Upper lobe of right lung (tissue), 1 donor: ENCODE results near the gene PDE1C. TPM values are rescaled to one million over a fixed set of nuclear protein-coding genes. Genes with fewer than 3 reads are reported as not detected.

Experiments used
- ATAC-seq: fragments of 200-7000 bp; cut with Tn5 transposase; one replicate; pipeline ENCODE4 v1.9.1; 2020; ENCODE audit warnings: mild to moderate bottlenecking, moderate library complexity
- DNase-seq: peaks from one replicate; pipeline ENCODE4 v3.0.0-alpha.2; 2020
- H3K27ac ChIP-seq: fragments of 200-600 bp; one replicate; pipeline ENCODE4 v1.8.0; 2022
- H3K27me3 ChIP-seq: fragments of 200-600 bp; one replicate; pipeline ENCODE4 v1.8.0; 2022; ENCODE audit warnings: mild to moderate bottlenecking
- H3K36me3 ChIP-seq: fragments of 200-600 bp; one replicate; pipeline ENCODE4 v1.8.0; 2022
- H3K4me1 ChIP-seq: fragments of 200-600 bp; one replicate; pipeline ENCODE4 v1.8.0; 2022
- H3K4me3 ChIP-seq: fragments of 200-600 bp; one replicate; pipeline ENCODE4 v1.8.0; 2022; ENCODE audit warnings: mild to moderate bottlenecking
- H3K9me3 ChIP-seq: fragments of 200-600 bp; one replicate; pipeline ENCODE4 v1.8.0; 2022
- CTCF ChIP-seq: fragments of 200-600 bp; IDR thresholded peaks from one replicate; pipeline ENCODE4 v1.8.0; 2022; ENCODE audit warnings: antibody characterized with exemption
- intact Hi-C: fragments of 100-400 bp; cut with DNase I; formaldehyde crosslinking; loops from one replicate; pipeline ENCODE4 v1.11.0; 2022
- total RNA-seq: library from RNA; stranded (reverse); fragmentation: NEBNext Ultra II Directional; extraction: Animal tissue kit (Norgen Biotek cat#: 25700); gene quantifications from one replicate; pipeline ENCODE4 v1.2.1, GENCODE V29; 2021
- donor health status: DM: no; HTN: yes; CAD: no; lungs with severe emphysema.

Gene PDE1C
- total RNA-seq, 1 donor from 2014 or later = 13.0 TPM

GRCh38 chr7:31858055-31858454, 212.2 kb downstream of the PDE1C start:
- H3K4me1 ChIP-seq = no peaks in the 10 kb centered on the region
- intact Hi-C loops = no loop called here
- H3K4me3 ChIP-seq = no peak overlapping the region
- H3K27me3 ChIP-seq = no peaks in the 10 kb centered on the region
- no peaks in the 10 kb centered on the region for H3K9me3 ChIP-seq
- no peaks in the 10 kb centered on the region for H3K36me3 ChIP-seq
- no peak for TF ChIP-seq CTCF
- ATAC-seq = no peak
- no peak overlapping the region for H3K27ac ChIP-seq
- no peak for DNase-seq

- ATAC-seq = peak; percentile 71
- Histone ChIP-seq H3K27ac (no peak overlapping the region), H3K36me3 (no peaks in the 10 kb centered on the region), H3K9me3 (no peaks in the 10 kb centered on the region), H3K27me3 (no peaks in the 10 kb centered on the region), H3K4me1 (no peaks in the 10 kb centered on the region), H3K4me3 (no peak overlapping the region)
- no peak for DNase-seq
- no peak for TF ChIP-seq CTCF
- intact Hi-C loops = no loop called here
Observed at GRCh38 chr7:31857172-31857571, 213.0 kb downstream of the PDE1C start.

- Histone ChIP-seq H3K9me3 (no peaks in the 10 kb centered on the region), H3K4me3 (no peak overlapping the region), H3K27me3 (no peaks in the 10 kb centered on the region), H3K4me1 (no peaks in the 10 kb centered on the region), H3K36me3 (no peaks in the 10 kb centered on the region), H3K27ac (no peak overlapping the region)
- DNase-seq (no peak), ATAC-seq (no peak)
- TF ChIP-seq CTCF = no peak
- intact Hi-C loops = no loop called here
Observed at GRCh38 chr7:31856337-31856736, 213.9 kb downstream of the PDE1C start.

- Histone ChIP-seq H3K27me3 (no peaks in the 10 kb centered on the region), H3K27ac (no peak overlapping the region), H3K4me1 (no peaks in the 10 kb centered on the region), H3K36me3 (no peaks in the 10 kb centered on the region), H3K4me3 (no peak overlapping the region), H3K9me3 (no peaks in the 10 kb centered on the region)
- TF ChIP-seq CTCF = no peak
- intact Hi-C loops = no loop called here
- ATAC-seq (no peak), DNase-seq (no peak)
Observed at GRCh38 chr7:31855530-31855929, 214.7 kb downstream of the PDE1C start.

- DNase-seq (no peak), ATAC-seq (no peak)
- H3K4me1 ChIP-seq = no peaks in the 10 kb centered on the region
- H3K9me3 ChIP-seq = no peaks in the 10 kb centered on the region
- TF ChIP-seq CTCF = no peak
- no peaks in the 10 kb centered on the region for H3K27me3 ChIP-seq
- no peaks in the 10 kb centered on the region for H3K36me3 ChIP-seq
- intact Hi-C loops = no loop called here
- no peak overlapping the region for H3K27ac ChIP-seq
- no peak overlapping the region for H3K4me3 ChIP-seq
Observed at GRCh38 chr7:31853380-31853779, 216.8 kb downstream of the PDE1C start.

- H3K4me1 ChIP-seq = no peaks in the 10 kb centered on the region
- no peaks in the 10 kb centered on the region for H3K27me3 ChIP-seq
- DNase-seq = no peak
- H3K27ac ChIP-seq = no peak overlapping the region
- ATAC-seq = no peak
- no peaks in the 10 kb centered on the region for H3K9me3 ChIP-seq
- no peaks in the 10 kb centered on the region for H3K36me3 ChIP-seq
- no peak overlapping the region for H3K4me3 ChIP-seq
- no peak for TF ChIP-seq CTCF
- intact Hi-C loops = no loop called here
Observed at GRCh38 chr7:31852462-31852861, 217.7 kb downstream of the PDE1C start.
